ENCODE measurements around the gene WLS.
A peak's percentile ranks its signal among the peaks of the same experiment; 100 is the strongest.
"Not testable (repeated sequence)": the region's sequence is repeated elsewhere in the genome, so short reads cannot be mapped to it uniquely, and the experiment has no call there.

The WLS gene

DNA sequence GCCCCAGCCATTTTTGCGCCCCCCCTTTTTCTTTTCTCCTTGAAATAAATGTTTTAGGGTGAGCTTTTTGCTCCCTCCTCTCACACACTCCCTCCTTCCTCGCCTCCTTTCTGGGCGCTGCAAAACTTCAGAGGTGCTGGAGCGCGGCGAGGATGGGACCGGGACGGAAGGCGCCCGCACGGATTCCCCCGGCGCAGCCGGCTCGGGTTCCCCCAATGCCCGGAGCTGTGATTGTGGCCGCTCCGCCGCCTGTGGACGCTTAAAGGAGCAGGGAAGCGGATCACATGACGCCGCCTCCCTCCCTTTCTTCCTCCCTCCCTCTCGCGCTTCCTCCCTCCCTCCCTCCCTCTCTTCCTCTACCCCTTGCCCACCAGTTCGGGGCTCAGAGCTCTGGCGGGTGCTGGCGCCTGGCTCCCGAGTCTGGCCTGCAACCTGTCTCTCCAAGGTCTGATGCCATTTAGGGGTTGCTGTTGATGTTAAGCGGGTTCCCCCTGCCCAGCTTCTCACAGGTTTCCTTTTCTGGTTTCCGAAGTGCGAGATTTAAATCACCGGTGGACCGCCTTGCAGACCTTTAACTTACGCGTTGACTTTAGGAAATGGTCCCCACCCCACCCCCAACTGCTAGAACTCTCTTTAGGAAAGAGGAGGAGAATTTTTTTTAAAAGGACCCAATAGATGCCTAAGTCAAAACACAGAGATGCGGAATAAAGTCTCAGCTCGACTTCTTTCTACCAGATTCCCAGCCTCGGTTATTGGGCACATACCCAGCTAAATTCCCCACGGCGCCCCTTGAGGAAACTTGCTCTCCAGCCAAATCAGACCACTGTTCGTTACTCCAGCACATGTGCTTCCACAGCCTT lies at the start of gene WLS:
Gene WLS, minus strand, starts transcription at position 235 of the 860 bp plus-strand sequence. Its CDS starts 224 bp downstream, at position 11.
- DNase-seq (ENCODE audit: low spot score), result peak; percentile 34

DNA sequence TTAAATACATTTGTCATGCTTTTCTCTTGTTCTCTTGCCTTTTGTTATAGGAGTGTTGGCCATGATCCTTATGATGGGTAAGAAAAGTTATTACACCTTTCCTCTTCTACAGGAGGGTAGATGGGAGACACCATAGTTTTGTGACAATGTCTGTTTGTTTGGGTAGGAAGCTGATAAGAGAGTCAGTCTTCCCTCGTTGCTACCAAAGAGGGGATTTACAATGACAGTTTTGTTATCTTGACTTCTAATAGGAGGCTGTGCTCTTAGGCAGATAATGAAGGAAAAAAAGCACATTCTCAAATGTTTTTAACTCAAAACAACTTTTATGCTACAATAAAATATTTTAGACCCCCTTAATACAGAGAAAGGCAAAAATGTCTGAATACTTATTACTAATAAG lies 48.0 kb upstream of the WLS start:
- DNase-seq (ENCODE audit: low spot score), result peak; percentile 15

DNA sequence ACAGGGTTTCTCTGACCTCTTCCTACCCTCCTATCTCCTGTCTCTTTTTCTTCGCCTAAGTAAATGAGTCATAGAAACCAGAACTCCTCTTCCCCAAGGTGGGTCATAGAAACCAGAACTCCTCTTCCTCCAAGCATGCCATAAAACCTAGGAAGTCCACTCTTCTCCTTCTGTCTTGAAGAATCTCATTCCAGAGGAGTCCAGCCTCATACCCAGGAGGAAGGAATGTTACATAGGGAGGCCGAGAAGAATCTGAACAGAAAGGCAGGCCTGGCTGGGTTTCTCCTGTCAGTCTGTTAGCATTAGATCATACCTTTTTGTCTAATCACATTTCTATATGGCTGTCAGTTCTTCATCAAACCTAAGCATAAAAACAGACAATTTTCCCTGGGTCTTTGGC lies 47.5 kb upstream of the WLS start:
- DNase-seq (ENCODE audit: low spot score), result no peak

DNA sequence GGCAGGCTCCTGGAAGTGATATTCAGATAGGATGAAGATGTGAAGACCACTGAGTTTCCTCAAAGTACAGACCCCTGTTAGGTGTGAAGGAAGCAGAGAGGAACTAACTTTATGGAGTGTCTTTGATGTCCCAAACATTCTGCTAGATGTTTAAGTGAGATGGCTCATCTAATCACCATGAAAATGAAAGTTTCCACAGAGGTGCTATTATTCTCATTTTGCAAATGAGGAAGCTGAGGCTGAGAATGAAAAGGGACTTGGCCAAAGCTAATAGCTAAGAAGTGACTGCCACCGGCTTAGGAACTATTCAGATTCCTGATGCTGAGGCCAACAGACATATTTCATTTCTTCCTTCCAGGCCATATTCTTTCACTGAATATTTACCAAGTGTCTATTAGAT lies 45.9 kb upstream of the WLS start:
- no peak for DNase-seq (ENCODE audit: low spot score)

DNA sequence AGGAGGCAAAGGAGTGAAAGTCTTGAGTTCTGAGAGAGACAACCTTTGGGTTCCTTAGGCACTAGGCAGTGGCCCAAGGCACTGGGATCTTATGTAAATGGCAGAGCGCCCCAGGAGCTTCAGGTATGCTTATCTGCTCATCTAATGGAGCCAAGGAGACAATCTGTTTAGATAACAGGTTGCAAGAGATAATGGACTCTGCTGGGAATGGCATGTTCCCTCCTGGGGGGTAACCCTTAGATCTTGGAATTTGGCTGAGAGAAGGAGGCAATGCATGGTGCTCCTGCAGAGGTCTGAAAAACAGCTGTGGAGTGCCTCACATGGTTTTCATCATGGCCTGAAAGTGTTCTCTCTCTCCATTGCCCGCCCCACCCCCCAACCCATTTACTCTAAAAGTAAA lies 44.1 kb upstream of the WLS start:
- no peak for DNase-seq (ENCODE audit: low spot score)

DNA sequence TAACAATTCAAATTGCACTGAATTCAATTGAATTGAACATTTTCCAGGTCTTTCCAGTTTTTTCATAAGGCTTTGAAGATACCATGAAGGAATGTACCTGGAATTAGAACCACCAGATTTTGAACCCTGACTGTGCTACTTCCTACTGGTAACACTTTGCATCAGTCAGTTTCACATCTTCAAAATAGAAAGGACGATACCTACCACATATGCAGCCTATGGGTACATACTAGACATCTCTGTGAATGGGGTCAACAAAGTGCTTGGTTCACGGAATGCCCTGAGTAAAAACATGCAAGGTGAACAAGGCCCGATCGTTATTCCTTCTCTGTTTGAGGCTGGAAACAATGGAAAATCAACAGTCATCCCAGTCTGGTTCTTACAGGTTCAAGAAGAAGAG lies 41.2 kb upstream of the WLS start:
- no peak for DNase-seq (ENCODE audit: low spot score)

DNA sequence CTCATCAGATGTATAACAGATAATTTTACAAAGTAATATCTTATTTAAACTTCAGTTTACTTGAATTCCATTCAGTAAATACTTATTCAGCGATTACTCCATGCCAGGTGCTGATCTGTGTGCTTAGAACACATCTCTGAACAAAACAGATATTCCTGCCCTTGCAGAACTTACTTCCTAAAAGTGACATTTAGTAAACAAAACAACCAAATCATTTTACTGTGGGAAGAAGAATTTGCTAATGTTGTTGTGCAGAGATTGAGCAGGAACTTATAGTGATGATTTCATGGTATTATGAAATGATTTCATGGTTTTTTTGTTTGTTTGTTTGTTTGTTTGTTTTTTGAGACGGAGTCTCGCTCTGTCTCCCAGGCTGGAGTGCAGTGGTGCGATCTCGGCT lies 39.3 kb upstream of the WLS start:
- DNase-seq (ENCODE audit: low spot score), result no peak

DNA sequence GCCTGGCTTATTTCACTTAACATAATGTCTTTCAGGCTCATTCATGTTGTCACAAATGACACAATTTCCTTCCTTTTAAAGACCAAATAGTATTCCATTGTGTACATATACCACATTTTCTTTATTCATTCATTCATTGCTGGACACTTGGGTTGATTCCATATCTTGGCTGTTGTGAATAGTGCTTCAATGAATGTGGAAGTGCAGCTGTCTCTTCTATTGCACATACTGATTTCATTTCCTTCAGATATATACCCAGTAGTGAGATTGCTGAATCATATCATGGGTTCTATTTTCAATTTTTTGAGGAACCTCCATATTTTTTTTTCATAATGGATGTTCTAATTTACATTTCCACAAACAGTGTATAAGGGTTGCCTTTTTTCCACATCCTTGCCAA lies 38.6 kb upstream of the WLS start:
- no peak for DNase-seq (ENCODE audit: low spot score)

DNA sequence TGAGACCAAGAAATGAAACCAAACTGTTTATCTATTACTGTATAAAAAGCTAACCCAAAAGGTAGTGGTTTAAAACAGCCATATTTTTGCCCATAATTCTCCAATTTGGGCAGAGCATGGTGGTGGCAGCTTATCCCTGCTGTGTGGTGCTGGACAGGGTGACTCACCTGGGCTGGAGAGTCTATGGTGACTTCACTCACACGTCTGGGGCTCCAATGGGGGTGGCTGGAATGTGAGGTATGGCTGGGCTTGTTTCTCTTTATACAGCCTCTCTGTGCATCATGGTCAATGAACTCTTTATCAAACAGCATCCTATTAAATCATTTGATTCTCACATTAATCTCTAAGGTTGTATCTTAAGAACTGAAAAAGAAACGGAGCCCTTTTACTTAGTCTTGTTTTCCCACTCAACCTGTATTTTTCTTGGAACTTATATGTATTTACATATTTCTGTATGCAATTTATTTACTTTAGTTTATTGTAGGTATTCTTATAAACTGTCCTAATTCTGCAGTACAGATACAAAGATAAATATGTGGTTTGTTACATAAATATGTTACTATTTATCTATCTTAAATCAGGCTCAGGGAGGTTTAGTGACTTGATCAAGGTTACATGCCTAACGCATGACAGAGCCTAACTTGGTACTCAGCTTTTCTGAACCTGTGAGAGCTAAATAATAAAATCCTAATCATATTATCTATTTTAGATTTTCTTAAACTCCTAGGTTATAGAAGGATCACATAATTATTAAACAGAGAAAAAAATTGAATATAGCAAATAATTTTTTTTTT lies 37.5 kb upstream of the WLS start:
- DNase-seq (ENCODE audit: low spot score), result no peak

DNA sequence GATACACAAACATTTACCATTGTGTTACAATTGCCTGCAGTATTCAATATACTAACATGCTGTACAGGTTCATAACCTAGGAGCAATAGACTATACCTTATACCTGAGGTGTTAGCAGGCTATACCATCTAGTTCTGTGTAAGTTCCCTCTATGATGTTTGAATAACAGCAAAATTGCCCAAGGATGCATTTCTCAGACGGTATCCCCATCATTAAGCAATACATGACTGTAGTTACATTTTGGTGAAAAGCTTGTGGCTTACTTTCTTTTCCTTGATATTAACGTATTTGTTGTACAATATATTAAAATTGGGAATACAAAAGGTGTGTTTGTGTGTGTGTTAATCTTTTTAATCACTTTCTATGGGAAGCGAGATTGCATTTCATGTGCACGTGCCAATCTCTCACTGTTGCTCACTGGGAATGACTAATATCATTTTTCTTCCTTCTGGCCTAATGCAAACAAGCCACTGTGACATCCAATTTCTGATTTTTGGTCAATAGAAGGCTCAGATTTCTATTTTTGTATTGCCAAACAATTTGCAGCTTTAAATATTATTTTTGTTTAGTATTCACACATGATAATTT lies 36.7 kb upstream of the WLS start:
- no peak for DNase-seq (ENCODE audit: low spot score)

DNA sequence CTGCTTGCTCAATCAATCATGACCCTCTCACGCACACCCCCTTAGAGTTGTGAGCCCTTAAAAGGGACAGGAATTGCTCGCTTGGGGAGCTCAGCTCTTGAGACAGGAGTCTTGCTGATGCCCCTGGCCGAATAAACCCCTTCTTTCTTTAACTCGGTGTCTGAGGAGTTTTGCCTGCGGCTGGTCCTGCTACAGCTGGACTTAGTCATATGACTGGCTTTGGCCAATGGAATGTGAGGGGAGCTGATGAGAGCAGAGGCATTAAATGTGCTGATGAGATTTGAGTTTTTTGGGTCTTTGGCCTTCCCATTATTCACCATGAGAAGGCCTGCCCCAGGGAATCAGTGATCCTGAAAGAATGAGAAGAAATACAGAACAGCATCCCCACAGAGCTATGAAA lies 24.5 kb upstream of the WLS start:
- not testable (repeated sequence) for DNase-seq (ENCODE audit: low spot score)

DNA sequence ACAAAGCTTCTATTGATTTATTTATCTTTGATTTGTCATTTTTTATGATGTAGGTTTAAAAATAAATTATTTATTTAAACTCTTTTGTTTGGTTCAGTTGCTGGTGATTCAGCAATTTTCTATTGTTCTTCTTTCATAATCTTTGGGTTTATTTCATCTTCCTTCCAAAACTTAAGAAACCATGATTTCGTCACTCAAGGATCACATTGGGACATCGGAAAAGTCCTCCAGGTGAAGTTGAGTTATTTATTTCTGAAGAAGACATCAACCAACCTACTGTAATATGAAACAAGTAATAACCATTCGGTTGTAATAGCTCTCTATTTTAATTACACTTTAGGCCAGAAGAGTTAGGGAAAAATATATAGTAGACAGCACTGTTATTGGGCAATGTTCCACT lies 23.0 kb upstream of the WLS start:
- DNase-seq (ENCODE audit: low spot score), result no peak

DNA sequence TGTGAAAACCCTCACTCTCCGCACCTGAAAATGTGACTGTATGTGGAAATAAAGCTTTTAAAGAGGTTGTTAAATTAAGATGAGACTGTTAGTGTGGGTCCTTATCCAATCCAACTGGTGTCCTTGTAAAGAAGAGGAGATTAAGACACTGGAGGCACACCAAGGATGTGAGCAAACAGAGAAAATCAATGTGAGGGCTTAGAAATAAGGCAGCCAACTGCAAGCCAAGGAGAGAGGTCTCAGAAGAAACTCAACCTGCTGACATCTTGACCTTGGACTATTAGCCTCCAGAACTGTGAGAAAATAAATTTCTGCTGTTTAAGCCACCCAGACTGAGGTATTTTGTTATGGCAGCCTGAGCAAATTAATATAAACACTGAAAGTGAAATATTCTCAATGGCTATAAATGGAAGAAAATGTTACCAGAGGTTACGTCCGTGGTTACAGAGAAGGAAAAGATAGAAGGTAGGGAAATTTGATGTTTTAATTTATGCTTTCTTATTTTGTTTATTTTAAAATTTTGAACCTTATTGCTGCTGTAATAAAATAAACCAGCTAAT lies 22.4 kb upstream of the WLS start:
- DNase-seq (ENCODE audit: low spot score), result no peak

DNA sequence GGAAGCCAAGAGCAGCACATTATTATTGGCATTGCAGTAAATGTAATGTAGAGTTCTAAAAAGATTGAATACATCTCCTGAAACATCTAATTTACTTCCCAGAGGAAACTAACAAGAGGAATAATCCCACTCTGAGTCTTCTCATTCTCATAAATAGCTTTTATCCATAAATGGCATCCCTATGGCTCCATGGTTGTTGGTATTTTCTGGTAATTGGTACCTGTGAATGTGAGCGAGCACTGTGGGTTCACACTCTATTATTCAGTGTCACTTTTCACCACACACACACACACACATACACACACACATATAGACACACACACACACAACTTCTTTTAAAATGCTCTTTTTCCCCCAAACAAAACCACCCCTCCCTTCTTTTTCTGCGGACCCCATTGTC lies 4.7 kb upstream of the WLS start:
- no peak for DNase-seq (ENCODE audit: low spot score)

DNA sequence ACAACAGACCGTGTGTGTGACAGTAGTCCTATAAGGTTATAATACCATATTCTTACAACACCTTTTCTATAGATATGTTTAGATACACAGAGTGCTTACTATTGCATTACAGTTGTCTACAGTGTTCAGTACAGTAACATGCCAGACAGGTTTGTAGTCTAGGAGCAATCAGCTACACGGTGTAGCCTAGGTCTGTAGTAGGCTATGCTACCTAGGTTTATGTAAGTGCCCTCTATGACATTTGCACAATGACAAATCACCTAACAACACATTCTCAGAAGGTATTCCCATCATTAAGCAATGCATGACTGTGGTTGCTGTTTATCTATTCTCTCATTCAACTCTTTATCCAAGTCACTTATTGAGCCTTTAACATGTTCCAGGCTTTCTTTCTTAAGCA lies 1.8 kb upstream of the WLS start:
- DNase-seq (ENCODE audit: low spot score), result no peak

DNA sequence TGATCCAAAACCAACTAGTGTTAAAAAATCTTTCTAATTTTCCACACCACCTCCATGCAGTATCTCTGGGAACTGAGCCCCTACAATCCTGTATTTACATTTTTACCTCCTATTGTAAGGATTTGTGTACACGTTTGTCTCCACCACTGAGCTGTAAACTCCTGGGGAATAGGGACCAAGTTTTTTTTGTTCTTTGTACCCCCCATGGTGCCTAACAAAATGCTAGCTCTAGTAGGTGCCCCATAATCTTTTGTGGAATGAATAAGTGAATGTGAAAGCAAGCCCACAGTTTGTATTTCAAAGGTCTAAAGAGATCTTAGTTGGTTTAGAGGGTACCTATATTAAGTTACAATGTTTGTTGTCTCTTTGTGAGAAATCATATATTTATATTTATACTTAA lies 879 bp upstream of the WLS start:
- no peak for DNase-seq (ENCODE audit: low spot score)

DNA sequence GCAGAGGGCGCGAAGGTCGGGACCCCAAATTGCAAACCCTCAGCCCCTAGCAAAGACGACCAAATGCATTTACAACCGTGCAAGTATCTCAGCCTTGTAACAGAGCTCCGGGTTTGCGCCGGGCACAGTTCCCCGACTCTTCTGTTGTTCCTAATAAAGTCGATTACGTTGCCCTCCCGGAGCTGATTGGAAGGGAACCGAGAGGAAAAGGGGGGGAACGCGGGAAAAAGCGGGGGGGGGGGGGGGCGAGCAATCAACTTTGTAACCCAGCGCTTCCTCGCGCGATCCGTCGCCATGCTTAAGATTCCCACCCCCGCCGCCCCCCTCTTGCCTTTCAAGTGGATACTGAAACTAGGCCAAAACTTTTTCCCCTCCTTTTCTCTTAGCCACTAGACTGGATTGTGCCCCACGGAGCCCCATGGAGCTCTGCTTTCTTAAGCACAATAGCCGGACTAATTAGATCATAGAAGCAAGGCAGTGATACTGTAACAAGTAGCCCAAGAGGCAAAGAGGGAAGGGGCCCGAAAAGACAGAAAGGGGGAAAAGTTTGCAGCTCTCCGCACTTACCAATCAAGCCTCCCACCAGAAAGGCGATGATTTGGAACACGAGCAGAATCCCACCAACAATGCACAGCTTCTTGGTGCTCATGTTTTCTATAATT lies 565 bp downstream of the WLS start:
- DNase-seq (ENCODE audit: low spot score), result peak; percentile 40

DNA sequence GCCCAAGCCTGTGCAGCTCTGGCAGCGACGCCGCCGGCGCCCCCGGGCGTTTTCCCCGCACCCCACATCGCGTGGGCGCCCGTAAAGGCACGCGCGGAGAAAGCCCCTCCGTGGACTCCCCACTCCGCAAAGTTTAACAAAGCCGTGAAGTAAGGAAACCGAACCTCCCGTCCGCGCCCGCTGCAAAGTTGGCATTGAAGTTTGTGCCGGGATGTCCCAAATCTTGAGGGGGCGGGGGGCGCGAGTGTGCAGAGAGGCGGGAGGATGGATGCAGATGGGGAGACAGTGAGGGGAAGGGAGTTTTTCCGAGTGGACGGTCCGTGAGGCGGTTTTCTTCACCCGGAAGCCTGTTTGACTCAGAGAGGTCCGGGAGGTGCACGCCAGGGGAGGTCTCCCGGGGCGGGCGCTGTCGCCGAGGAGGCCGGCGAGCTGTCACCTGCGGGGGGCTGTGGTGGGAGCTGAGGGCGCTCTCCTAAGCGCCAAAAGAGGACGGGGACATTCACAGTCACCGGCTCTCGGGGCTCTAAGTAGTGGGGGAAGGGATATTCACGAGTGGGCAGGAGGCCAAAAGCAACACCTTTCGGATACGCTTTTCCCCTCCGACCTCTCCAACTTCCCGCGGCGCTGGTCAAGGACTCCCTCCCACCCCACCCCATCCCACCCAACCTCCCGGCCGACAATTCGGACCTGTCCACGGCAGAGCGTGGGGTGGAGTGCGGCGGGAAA lies 1.3 kb downstream of the WLS start:
- DNase-seq (ENCODE audit: low spot score), result no peak

DNA sequence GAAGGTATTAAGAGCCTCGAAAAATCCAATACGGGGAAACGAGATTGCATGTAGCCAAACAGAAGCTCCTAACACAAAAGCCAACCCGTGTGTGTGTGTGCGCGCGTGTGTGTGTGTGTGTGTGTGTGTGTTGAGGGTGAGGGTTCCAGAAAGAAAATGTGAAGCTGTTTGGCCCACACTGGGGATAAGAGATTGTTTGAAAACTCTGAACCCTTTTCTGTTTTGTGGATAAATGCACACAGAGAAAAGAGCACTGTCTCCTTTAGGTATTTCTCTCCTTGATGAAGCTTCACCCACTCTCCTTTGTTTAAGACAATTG lies 1.9 kb downstream of the WLS start:
- DNase-seq (ENCODE audit: low spot score), result no peak

DNA sequence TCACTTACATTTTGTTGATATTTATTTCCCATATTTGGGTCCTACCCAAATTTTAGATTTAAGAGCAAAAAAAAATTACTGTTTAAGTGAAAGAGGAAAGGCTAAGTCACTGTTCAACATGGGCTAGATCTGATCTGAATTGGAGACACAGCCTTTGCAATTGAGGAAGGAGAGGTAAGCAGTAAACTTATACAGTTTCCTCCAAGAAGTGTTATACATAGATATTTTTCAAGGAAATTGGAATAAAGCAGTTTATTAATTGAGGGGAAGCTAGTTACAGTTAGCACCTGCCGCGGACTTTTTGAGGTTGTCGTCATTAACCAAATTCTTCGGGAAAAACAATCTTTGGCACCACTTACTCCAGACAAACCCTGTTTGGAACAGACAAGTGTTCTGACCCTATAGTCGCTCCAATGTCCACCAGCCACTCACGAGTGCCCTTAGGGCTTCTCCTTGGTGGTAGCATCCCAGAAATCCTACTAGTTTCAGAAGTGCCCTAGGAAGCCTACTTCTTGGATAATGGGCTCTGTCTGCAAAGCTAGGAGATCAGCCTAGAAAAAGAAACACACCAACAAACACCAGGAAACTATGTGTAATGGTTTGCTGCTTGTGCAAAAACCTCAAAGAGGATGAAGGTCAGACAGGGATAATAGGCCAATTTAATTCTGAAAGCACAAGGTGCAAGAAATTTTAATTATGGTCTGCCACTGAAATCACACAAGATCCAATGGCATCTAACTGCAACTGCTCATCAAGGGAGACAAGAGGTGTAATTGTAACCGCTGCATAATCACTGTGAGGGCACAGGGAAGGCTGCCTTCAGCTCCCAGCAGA lies 2.5 kb downstream of the WLS start:
- DNase-seq (ENCODE audit: low spot score), result no peak

DNA sequence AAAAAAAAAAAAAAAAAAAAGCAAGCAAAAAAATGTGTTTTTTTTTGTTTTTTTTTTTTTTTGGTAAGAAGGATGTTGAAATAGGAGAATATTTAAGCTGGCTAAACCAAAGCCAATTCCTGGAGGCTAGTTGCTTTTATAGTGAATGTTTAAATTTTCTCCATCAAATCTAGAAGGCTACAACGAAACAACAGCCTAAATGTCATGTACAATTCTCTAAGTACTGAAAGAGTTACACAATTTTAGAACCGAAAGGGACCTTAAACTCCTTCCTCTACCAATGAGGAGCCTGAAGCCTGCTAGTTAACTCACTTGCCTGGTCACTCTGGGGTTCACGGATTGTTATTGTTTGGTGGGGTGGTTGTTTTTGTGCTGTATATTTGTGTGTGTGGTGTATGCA lies 3.5 kb downstream of the WLS start:
- no peak for DNase-seq (ENCODE audit: low spot score)
